Prostate gland (tissue), 2 donors: ENCODE results near the gene CCDC61.

Experiments used
- POLR2A ChIP-seq: fragments of 450-650 bp; IDR thresholded peaks from one replicate; pipeline ENCODE4 v1.6.1; 2016; ENCODE audit warnings: antibody characterized with exemption, mild to moderate bottlenecking
- POLR2AphosphoS5 ChIP-seq: sonication (generic); formaldehyde crosslinking; IDR thresholded peaks from one replicate; pipeline ENCODE4 v1.6.1; 2017; ENCODE audit warnings: antibody characterized with exemption
- TF ChIP-seq, protein P1 (sequence below), 4 experiments: fragments of 200-600 bp in 2 of 4; fragments of 450-650 bp in 2 of 4; sonication (generic) in 2 of 4; IDR thresholded peaks; 1 replicate in 3 of 4; 2 replicates in 1 of 4; pipeline ENCODE4 v1.5.1; 2016 to 2019; ENCODE audit warnings: antibody characterized with exemption in 4 of 4, mild to moderate bottlenecking in 2 of 4, moderate library complexity in 2 of 4

DNA sequence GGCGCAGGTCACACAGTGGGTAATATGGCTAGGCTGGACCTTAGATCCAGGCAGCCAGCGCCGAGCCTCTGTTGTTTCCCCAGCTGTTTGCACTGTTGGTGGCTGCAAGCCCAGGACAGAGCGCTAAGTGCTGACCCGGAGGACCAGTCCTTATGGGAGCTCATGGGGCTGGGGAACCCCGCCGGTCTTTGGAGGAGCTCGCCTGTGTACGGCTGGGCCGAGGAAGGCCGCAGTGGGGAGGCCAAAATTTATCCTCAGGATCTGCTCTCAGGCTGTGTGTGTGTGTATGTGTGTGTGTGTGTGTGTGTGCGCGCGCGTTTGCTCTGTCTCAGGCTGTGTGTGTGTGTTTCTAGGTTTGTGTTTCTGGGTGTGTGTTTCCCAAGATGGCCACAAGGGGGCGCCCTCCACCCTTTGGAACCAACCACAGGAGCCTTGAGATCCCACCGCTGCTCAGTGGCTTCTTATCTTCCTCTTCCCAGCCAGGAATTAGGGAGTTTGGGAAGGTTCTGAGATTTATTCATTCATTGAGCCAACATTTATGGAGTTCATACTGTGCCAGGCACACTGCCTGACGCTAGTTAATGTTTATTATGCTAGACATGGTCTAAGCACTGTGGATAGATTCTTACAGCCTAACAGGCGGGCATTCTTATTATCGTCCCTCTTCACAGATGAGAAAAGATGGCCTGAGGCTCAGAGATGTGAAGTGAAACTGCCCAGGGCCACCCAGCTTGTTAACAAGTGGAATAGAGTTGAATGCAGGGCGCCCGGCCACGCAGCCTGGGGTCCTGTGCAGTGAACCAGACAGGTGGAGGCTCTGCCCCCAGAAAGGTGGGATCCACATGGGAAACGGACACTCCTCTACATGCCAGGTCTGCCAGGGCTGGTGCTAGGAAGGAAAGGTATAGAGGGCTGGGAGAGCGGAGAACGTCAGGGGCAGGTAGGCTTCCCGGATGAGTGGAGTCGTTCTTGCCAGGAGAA, 14.6 kb downstream of the CCDC61 start:
- TF ChIP-seq, protein P1, sequence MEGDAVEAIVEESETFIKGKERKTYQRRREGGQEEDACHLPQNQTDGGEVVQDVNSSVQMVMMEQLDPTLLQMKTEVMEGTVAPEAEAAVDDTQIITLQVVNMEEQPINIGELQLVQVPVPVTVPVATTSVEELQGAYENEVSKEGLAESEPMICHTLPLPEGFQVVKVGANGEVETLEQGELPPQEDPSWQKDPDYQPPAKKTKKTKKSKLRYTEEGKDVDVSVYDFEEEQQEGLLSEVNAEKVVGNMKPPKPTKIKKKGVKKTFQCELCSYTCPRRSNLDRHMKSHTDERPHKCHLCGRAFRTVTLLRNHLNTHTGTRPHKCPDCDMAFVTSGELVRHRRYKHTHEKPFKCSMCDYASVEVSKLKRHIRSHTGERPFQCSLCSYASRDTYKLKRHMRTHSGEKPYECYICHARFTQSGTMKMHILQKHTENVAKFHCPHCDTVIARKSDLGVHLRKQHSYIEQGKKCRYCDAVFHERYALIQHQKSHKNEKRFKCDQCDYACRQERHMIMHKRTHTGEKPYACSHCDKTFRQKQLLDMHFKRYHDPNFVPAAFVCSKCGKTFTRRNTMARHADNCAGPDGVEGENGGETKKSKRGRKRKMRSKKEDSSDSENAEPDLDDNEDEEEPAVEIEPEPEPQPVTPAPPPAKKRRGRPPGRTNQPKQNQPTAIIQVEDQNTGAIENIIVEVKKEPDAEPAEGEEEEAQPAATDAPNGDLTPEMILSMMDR (IDR thresholded peaks at IDR 0.05), result peak; percentile 58 to 88 (median 72)
- peak; percentile 38 for TF ChIP-seq POLR2AphosphoS5
- TF ChIP-seq POLR2A, result no peak
